Measurements from ENCODE around the gene ATP1B3.
"Not testable (repeated sequence)": the region's sequence is repeated elsewhere in the genome, so short reads cannot be mapped to it uniquely, and the experiment has no call there.

The ATP1B3 gene

GRCh38 chr3:141960731-141961130 is 84.3 kb downstream of the ATP1B3 start:
- peak; percentile 11 for DNase-seq (ENCODE audit: extremely low read depth, low read depth)
- TF ChIP-seq CTCF (IDR thresholded peaks at IDR 0.05; ENCODE audit: low read depth, low read length, missing control alignments) = no peak

GRCh38 chr3:141963301-141963700 is 86.9 kb downstream of the ATP1B3 start:
- no peak for DNase-seq (ENCODE audit: extremely low read depth, low read depth)
- TF ChIP-seq CTCF (IDR thresholded peaks at IDR 0.05; ENCODE audit: low read depth, low read length, missing control alignments) = no peak
- H3K4me3 ChIP-seq (replicated peaks; ENCODE audit: low read depth, low read length) = no peak overlapping the region

More at GRCh38 chr3:141960731-141961130, 84.3 kb downstream of the ATP1B3 start:
- no peak overlapping the region for H3K4me3 ChIP-seq (replicated peaks; ENCODE audit: low read depth, low read length)

- H3K4me3 ChIP-seq (replicated peaks; ENCODE audit: low read depth, low read length) = no peak overlapping the region
- DNase-seq (ENCODE audit: extremely low read depth, low read depth) = no peak
- no peak for TF ChIP-seq CTCF (IDR thresholded peaks at IDR 0.05; ENCODE audit: low read depth, low read length, missing control alignments)
These were observed 89.0 kb downstream of the ATP1B3 start for GRCh38 chr3:141965471-141965870.

- DNase-seq (ENCODE audit: extremely low read depth, low read depth) = no peak
- TF ChIP-seq CTCF (IDR thresholded peaks at IDR 0.05; ENCODE audit: low read depth, low read length, missing control alignments) = no peak
- no peak overlapping the region for H3K4me3 ChIP-seq (replicated peaks; ENCODE audit: low read depth, low read length)
These were observed 93.3 kb downstream of the ATP1B3 start for GRCh38 chr3:141969711-141970110.

GRCh38 chr3:141971571-141971970 is 95.1 kb downstream of the ATP1B3 start:
- no peak overlapping the region for H3K4me3 ChIP-seq (replicated peaks; ENCODE audit: low read depth, low read length)
- TF ChIP-seq CTCF (IDR thresholded peaks at IDR 0.05; ENCODE audit: low read depth, low read length, missing control alignments) = no peak
- no peak for DNase-seq (ENCODE audit: extremely low read depth, low read depth)

GRCh38 chr3:141972399-141972798 is 96.0 kb downstream of the ATP1B3 start:
- TF ChIP-seq CTCF (IDR thresholded peaks at IDR 0.05; ENCODE audit: low read depth, low read length, missing control alignments) = no peak
- no peak for DNase-seq (ENCODE audit: extremely low read depth, low read depth)
- H3K4me3 ChIP-seq (replicated peaks; ENCODE audit: low read depth, low read length) = no peak overlapping the region

- DNase-seq (ENCODE audit: extremely low read depth, low read depth); H3K4me3 ChIP-seq (replicated peaks; ENCODE audit: low read depth, low read length): not testable (repeated sequence)
These were observed 98.3 kb downstream of the ATP1B3 start for GRCh38 chr3:141974777-141975176.
